GM23338 (cell line): Measurements from ENCODE around the gene EXOC2. TPM values are rescaled to one million over a fixed set of nuclear protein-coding genes. Genes with fewer than 3 reads are reported as not detected.

Experiments
- ATAC-seq: fragments of 200-7000 bp; cut with Tn5 transposase; 3 replicates; pipeline ENCODE4 v1.9.1; 2020
- DNase-seq: peaks from one replicate; pipeline ENCODE4 v3.0.0-alpha.2; 2015; ENCODE audit warnings: low spot score
- H2AFZ ChIP-seq: fragments of 200-600 bp; sonication (generic); 2 replicates; pipeline ENCODE4 v1.8.0; 2016; ENCODE audit warnings: antibody characterized with exemption, mild to moderate bottlenecking, moderate library complexity
- H3F3A ChIP-seq: fragments of 200-600 bp; sonication (generic); replicated peaks from 2 replicates; pipeline ENCODE4 v1.8.0; 2017; ENCODE audit warnings: antibody characterized with exemption, mixed run types, low read depth
- H3K27ac ChIP-seq: fragments of 200-600 bp; sonication (generic); 2 replicates; pipeline ENCODE4 v1.6.1; 2016; ENCODE audit warnings: low read depth
- H3K27me3 ChIP-seq: fragments of 200-600 bp; sonication (generic); 2 replicates; pipeline ENCODE4 v1.8.0; 2016; ENCODE audit warnings: mild to moderate bottlenecking, mixed run types, moderate library complexity; ENCODE audit not compliant: insufficient read depth
- H3K36me3 ChIP-seq: fragments of 200-600 bp; sonication (generic); 2 replicates; pipeline ENCODE4 v1.8.0; 2016; ENCODE audit warnings: mild to moderate bottlenecking; ENCODE audit not compliant: insufficient read depth
- H3K4me1 ChIP-seq: fragments of 200-600 bp; sonication (generic); 2 replicates; pipeline ENCODE4 v1.8.0; 2016; ENCODE audit warnings: mild to moderate bottlenecking, moderate library complexity; ENCODE audit not compliant: insufficient read depth
- H3K4me2 ChIP-seq: fragments of 200-600 bp; sonication (generic); 2 replicates; pipeline ENCODE4 v1.7.1; 2017; ENCODE audit warnings: mixed run types
- H3K4me3 ChIP-seq: fragments of 200-600 bp; sonication (generic); 2 replicates; pipeline ENCODE4 v1.6.1; 2016; ENCODE audit warnings: mixed run types
- H3K79me2 ChIP-seq: fragments of 200-600 bp; sonication (generic); replicated peaks from 2 replicates; pipeline ENCODE4 v1.8.0; 2017; ENCODE audit warnings: mild to moderate bottlenecking; ENCODE audit not compliant: insufficient read depth
- H3K9me2 ChIP-seq: fragments of 200-600 bp; sonication (generic); 2 replicates; pipeline ENCODE4 v1.8.0; 2017; ENCODE audit not compliant: insufficient read depth
- H4K20me1 ChIP-seq: fragments of 200-600 bp; sonication (generic); replicated peaks from 2 replicates; pipeline ENCODE4 v1.8.0; 2017; ENCODE audit warnings: mild to moderate bottlenecking; ENCODE audit not compliant: insufficient read depth
- H3K27ac Mint-ChIP-seq: 2 replicates; pipeline ENCODE4 v1.8.0; 2020; ENCODE audit warnings: inconsistent platforms, mild to moderate bottlenecking, moderate library complexity, mixed read lengths
- H3K27me3 Mint-ChIP-seq: 3 replicates; pipeline ENCODE4 v1.8.0; 2022; ENCODE audit warnings: low read depth, mild to moderate bottlenecking, moderate library complexity, mixed read lengths, inconsistent platforms; ENCODE audit not compliant: insufficient read depth, poor library complexity
- H3K36me3 Mint-ChIP-seq: 3 replicates; pipeline ENCODE4 v1.8.0; 2021; ENCODE audit warnings: low read depth, mild to moderate bottlenecking, inconsistent platforms, moderate library complexity, mixed read lengths
- H3K4me1 Mint-ChIP-seq: 3 replicates; pipeline ENCODE4 v1.8.0; 2020; ENCODE audit warnings: mild to moderate bottlenecking, inconsistent platforms, mixed read lengths
- H3K4me3 Mint-ChIP-seq: 3 replicates; pipeline ENCODE4 v1.8.0; 2021; ENCODE audit warnings: moderate library complexity, mild to moderate bottlenecking, inconsistent platforms, mixed read lengths
- H3K9me3 Mint-ChIP-seq: 3 replicates; pipeline ENCODE4 v1.8.0; 2020; ENCODE audit warnings: moderate library complexity, mild to moderate bottlenecking, inconsistent platforms, mixed read lengths
- CREB1 ChIP-seq: fragments of 250-450 bp; sonication (Bioruptor Pico); IDR thresholded peaks from 2 replicates; pipeline ENCODE4 v1.5.0; 2020; ENCODE audit warnings: low read depth, mild to moderate bottlenecking, moderate library complexity
- ETS1 ChIP-seq: IDR thresholded peaks from 2 replicates; pipeline ENCODE4 v1.6.1; 2016; ENCODE audit warnings: antibody characterized with exemption
- EZH2 ChIP-seq: fragments of 200-600 bp; sonication (generic); IDR thresholded peaks from one replicate; pipeline ENCODE4 v1.8.0; 2017; ENCODE audit warnings: antibody characterized with exemption, mild to moderate bottlenecking, low read depth; ENCODE audit not compliant: unreplicated experiment
- EZH2phosphoT487 ChIP-seq: fragments of 200-600 bp; sonication (generic); IDR thresholded peaks from one replicate; pipeline ENCODE4 v1.8.1; 2018; ENCODE audit warnings: antibody characterized with exemption; ENCODE audit not compliant: unreplicated experiment
- JUNB ChIP-seq: IDR thresholded peaks from one replicate; pipeline ENCODE4 v1.6.1; 2016; ENCODE audit warnings: antibody characterized with exemption; ENCODE audit not compliant: unreplicated experiment
- NANOG ChIP-seq: IDR thresholded peaks from 2 replicates; pipeline ENCODE4 v1.6.1; 2016; ENCODE audit warnings: antibody characterized with exemption, borderline replicate concordance
- POLR2AphosphoS5 ChIP-seq: IDR thresholded peaks from 2 replicates; pipeline ENCODE4 v1.6.1; 2016; ENCODE audit warnings: antibody characterized with exemption, low read depth
- REST ChIP-seq: IDR thresholded peaks from one replicate; pipeline ENCODE4 v1.6.1; 2018; ENCODE audit warnings: antibody characterized with exemption; ENCODE audit not compliant: unreplicated experiment
- STAT1 ChIP-seq: IDR thresholded peaks from one replicate; pipeline ENCODE4 v1.6.1; 2016; ENCODE audit warnings: antibody characterized with exemption; ENCODE audit not compliant: unreplicated experiment
- ZNF114 ChIP-seq: fragments of 250-450 bp; sonication (Bioruptor Pico); IDR thresholded peaks from 2 replicates; pipeline ENCODE4 v1.5.0; 2020; ENCODE audit warnings: mild to moderate bottlenecking, moderate library complexity
- ZNF331 ChIP-seq: fragments of 250-450 bp; sonication (Bioruptor Pico); IDR thresholded peaks from 2 replicates; pipeline ENCODE4 v1.5.0; 2020; ENCODE audit warnings: low read depth, mild to moderate bottlenecking, moderate library complexity
- ZNF462 ChIP-seq: fragments of 250-450 bp; sonication (Bioruptor Pico); IDR thresholded peaks from 2 replicates; pipeline ENCODE4 v1.5.0; 2020; ENCODE audit warnings: mild to moderate bottlenecking, moderate library complexity
- polyA plus RNA-seq: library from polyadenylated mRNA; unstranded; fragments of >200 nt; fragmentation: Nextera tagmentation; extraction: Ambion mirVana; gene quantifications from 2 replicates; pipeline ENCODE4 v1.2.1, GENCODE V29; 2016
- total RNA-seq: library from RNA; depleted of rRNA; stranded (reverse); fragments of >200 nt; shearing (Covaris generic); gene quantifications from 2 replicates; pipeline ENCODE4 v1.2.3, GENCODE V29; 2014
- TF ChIP-seq, protein P1 (sequence below), 2 experiments: fragments of 200-600 bp in 1 of 2; sonication (generic) in 1 of 2; conservative IDR thresholded peaks; 2 replicates each; pipeline versions ENCODE4 v1.5.1 to v1.6.1; 2016 to 2017; ENCODE audit warnings: antibody characterized with exemption in 2 of 2, low read depth in 2 of 2, mild to moderate bottlenecking in 2 of 2, moderate library complexity in 1 of 2

EXOC2 gene
- total and polyA plus RNA-seq, 2 experiments from 2014 or later, result 28.7 to 93.6 TPM

DNA sequence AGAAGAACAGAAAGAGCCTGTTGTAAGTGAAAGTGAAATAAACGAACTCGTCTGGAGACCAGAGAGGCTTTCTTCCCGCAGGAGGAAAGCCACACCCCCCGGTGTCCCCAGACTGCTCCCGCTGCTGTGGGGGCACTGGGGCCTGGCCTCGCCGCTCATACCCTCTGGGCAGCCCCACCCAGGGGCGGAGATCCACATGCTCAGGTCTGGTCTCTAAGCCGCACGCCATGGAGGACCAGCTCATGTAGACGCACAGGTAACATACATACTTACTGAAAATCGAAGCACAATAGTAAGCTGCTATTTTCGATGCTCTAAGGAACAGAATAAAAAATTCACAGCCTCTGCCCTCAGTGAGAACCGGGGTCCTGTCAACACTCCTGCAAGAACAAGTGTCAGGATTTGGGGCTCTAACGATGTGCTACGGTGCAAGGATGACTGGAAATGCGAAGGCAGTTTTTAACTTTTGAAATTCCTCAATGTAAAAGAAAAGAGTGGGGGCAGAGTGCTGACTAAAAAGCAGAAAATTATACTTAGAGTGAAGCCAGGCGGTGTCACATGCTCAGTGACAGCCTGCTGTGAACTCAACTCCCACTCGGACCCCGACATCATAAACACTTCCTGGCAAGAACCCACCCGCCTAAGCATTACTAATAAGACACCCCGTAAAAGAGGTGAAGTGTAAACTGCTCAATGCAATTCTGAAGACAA is 190.9 kb downstream of the EXOC2 start:
- no peak for TF ChIP-seq NANOG
- TF ChIP-seq EZH2, result no peak
- no peak for TF ChIP-seq REST
- no peak for TF ChIP-seq ZNF114 (CRISPR knock-in tag)
- TF ChIP-seq CREB1 (CRISPR knock-in tag), result no peak
- no peak for TF ChIP-seq EZH2phosphoT487
- TF ChIP-seq ZNF462, result no peak
- no peak for TF ChIP-seq JUNB
- TF ChIP-seq ZNF331 (CRISPR knock-in tag), result no peak
- no peak for TF ChIP-seq ETS1
- no peak for TF ChIP-seq POLR2AphosphoS5
- no peak for TF ChIP-seq STAT1
- TF ChIP-seq, protein P1, sequence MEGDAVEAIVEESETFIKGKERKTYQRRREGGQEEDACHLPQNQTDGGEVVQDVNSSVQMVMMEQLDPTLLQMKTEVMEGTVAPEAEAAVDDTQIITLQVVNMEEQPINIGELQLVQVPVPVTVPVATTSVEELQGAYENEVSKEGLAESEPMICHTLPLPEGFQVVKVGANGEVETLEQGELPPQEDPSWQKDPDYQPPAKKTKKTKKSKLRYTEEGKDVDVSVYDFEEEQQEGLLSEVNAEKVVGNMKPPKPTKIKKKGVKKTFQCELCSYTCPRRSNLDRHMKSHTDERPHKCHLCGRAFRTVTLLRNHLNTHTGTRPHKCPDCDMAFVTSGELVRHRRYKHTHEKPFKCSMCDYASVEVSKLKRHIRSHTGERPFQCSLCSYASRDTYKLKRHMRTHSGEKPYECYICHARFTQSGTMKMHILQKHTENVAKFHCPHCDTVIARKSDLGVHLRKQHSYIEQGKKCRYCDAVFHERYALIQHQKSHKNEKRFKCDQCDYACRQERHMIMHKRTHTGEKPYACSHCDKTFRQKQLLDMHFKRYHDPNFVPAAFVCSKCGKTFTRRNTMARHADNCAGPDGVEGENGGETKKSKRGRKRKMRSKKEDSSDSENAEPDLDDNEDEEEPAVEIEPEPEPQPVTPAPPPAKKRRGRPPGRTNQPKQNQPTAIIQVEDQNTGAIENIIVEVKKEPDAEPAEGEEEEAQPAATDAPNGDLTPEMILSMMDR (conservative IDR thresholded peaks at IDR 0.05; ENCODE audit: low read depth in 2 of 2), result no peak
- H3K27ac Mint-ChIP-seq, result no peak overlapping the region

More for the DNA sequence above, 190.9 kb downstream of the EXOC2 start:
- H3K36me3 Mint-ChIP-seq, result peaks cover 10% of the 10 kb centered on the region; the same call in 2 of the 3 replicates
- Histone ChIP-seq H3K27ac (0 out of 2 replicates have a peak overlapping the region, but pooled peaks have one; percentile 39), H3K27me3 (no peaks in the 10 kb centered on the region), H3K4me1 (no peaks in the 10 kb centered on the region), H3K4me2 (no peak overlapping the region), H3K4me3 (no peak overlapping the region), H4K20me1 (peaks cover 5% of the 10 kb centered on the region; the same call in 1 of the 2 replicates), H3K36me3 (0 out of 2 replicates have a peak, but pooled peaks cover 3% of the 10 kb centered on the region), H3F3A (no peaks in the 10 kb centered on the region), H3K79me2 (no peaks in the 10 kb centered on the region), H3K9me2 (no peaks in the 10 kb centered on the region), H2AFZ (no peak overlapping the region)
- DNase-seq, result no peak
- no peaks in the 10 kb centered on the region for H3K9me3 Mint-ChIP-seq
- H3K4me1 Mint-ChIP-seq, result peaks cover 2% of the 10 kb centered on the region; the same call in 1 of the 3 replicates
- peak; percentile 58 for ATAC-seq
- no peak overlapping the region for H3K4me3 Mint-ChIP-seq
- no peaks in the 10 kb centered on the region for H3K27me3 Mint-ChIP-seq
